Kidney epithelial cell (primary cell): ENCODE measurements around the gene RNF157. TPM values are rescaled to one million over a fixed set of nuclear protein-coding genes. Genes with fewer than 3 reads are reported as not detected.

ENCODE experiments used
- DNase-seq: peaks from one replicate; pipeline ENCODE4 v3.0.0-alpha.2; 2010; ENCODE audit warnings: low read depth
- H3K27me3 ChIP-seq: 2 replicates; pipeline ENCODE4 v1.6.0; 2011; ENCODE audit warnings: low read length; ENCODE audit not compliant: control insufficient read depth, insufficient read depth
- H3K36me3 ChIP-seq: 2 replicates; pipeline ENCODE4 v1.5.1; 2011; ENCODE audit warnings: low read length; ENCODE audit not compliant: control insufficient read depth, insufficient read depth
- H3K4me3 ChIP-seq: 2 replicates; pipeline ENCODE4 v1.5.1; 2011; ENCODE audit warnings: low read depth, mild to moderate bottlenecking, control low read depth, low read length
- total RNA-seq: library from RNA; depleted of rRNA; stranded (reverse); fragments of >200 nt; gene quantifications from 2 replicates; pipeline ENCODE4 v1.2.3, GENCODE V29; 2015
- TF ChIP-seq, protein P1 (sequence below): IDR thresholded peaks from 2 replicates; pipeline ENCODE4 v1.5.1; 2011; ENCODE audit warnings: mild to moderate bottlenecking, moderate library complexity, low read length, control low read depth, inconsistent platforms; ENCODE audit not compliant: insufficient read depth, poor library complexity, severe bottlenecking

RNF157 gene
- total RNA-seq, 1 donor from 2014 or later, result 6.0 TPM

DNA sequence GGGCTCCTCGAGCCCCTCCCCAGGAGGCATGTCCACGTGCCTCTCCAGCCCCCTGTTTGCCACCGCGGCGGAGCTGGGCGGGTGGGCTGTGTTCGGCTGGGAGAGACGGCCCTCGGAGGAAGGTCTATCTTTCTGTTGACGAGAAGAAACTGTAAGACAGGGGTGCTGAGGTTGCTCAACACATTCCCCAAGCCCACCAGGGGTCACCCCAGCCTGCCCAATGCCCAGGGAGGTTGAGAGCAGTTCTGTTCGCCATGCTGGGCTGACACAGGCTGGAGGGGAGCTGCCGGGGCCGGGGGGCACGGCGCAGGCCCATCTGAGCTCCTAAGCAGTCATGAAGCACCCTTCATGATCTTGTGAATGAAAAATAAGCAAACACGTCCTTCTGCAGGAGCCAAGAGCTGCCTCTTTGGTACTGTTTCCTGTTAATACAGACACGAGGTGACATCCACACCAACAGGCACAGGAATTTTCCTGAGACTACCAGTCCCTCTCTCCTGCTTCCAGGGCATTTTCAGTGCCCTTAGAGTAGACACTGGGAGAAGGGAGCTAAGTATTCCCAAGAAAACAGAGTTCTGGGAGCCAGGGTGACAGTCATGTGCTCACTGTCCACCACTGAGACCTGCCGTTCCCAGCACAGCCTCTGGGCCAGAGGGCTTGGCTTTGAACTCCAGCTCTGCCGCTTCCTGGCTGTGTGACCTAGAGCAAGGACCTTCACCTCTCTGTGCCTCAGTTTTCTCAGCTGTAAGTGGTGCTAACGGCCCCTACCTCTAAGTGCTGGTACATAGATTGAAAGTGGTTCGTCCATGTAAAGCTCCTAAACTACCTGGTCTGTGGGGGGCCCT is 34.0 kb upstream of the RNF157 start:
- no peaks in the 10 kb centered on the region for H3K27me3 ChIP-seq
- H3K4me3 ChIP-seq, result no peak overlapping the region
- peaks cover 2% of the 10 kb centered on the region for H3K36me3 ChIP-seq
- DNase-seq, result no peak
- TF ChIP-seq, protein P1, sequence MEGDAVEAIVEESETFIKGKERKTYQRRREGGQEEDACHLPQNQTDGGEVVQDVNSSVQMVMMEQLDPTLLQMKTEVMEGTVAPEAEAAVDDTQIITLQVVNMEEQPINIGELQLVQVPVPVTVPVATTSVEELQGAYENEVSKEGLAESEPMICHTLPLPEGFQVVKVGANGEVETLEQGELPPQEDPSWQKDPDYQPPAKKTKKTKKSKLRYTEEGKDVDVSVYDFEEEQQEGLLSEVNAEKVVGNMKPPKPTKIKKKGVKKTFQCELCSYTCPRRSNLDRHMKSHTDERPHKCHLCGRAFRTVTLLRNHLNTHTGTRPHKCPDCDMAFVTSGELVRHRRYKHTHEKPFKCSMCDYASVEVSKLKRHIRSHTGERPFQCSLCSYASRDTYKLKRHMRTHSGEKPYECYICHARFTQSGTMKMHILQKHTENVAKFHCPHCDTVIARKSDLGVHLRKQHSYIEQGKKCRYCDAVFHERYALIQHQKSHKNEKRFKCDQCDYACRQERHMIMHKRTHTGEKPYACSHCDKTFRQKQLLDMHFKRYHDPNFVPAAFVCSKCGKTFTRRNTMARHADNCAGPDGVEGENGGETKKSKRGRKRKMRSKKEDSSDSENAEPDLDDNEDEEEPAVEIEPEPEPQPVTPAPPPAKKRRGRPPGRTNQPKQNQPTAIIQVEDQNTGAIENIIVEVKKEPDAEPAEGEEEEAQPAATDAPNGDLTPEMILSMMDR, result no peak

DNA sequence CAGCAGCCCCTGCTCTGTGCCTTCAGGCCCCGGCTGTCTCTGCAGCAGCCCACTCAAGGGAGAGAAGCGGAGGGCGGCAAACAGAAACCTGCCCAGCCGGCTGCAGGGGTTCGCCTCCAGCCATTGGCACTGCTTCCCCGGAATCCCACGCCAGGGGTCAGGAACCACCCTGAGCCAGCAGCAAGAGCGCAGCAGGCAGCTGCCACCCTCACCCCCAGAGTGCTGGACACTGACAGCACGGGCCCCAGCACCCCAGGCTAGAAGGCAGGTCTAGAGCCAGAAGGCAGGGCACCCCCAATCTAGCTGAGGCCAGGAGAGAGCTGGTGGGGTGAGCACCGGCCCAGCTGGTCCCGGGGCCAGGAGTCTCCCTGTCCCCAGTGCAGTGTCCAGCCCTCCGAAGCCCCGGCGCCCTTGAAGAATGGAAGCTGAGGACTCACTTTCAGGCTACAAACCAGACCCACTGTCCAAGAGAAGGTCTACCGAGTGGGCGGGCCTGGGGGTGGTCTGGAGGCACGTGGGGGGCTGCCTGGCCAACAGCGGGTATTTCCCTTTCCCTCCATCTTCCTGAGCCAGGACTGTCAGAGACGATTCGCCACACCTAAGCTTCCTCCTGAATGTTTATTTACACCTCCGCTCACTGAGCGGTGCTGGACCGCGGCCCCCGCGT is 33.3 kb upstream of the RNF157 start:
- Histone ChIP-seq H3K4me3 (no peak overlapping the region), H3K27me3 (no peaks in the 10 kb centered on the region), H3K36me3 (peaks cover 2% of the 10 kb centered on the region)
- TF ChIP-seq, protein P1, result no peak
- no peak for DNase-seq

DNA sequence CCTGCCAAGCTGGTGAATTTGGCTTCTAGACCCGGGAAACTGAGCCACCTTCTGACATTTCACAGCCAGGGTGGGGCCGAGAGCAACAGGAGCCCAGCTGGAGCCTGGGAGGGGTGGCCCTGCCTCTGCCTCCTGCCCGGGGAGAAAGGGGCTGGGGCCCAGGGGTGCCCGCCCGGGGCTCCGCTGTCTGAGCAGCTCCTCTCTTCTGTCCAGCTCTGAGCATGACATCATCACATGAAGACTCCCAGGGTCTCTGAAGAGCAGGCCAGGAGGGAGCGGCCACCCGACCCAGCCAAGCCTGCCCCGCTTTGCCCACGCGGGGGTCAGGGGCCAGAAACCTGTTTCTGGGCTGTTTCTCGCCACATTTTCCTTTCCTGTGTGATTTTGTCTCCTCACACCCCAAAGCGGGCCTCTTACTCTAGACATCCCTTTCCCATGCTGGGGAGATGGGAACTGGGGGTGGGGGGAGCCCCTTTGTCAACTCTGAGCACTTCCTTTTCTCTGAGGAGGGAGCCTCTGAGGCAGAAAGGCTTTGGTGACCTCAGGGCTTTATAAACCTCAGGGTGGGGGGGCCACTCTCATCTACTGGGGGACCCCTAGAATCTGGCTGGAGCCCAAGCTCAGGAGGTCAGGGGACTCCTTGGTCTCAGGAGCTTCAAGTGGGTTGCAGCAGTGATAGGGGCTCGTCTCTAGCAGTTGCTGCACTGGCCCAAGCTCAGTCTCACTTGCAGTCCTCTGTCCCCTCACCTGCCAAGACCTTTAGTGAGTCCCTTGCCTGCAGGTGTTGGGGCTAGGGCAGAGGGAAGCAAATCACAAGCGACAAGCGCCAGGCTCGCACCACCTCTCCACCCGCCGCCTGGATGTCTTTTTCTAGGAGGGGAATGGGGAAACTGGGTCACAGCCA is 32.5 kb upstream of the RNF157 start:
- Histone ChIP-seq H3K36me3 (peaks cover 2% of the 10 kb centered on the region), H3K27me3 (no peaks in the 10 kb centered on the region), H3K4me3 (no peak overlapping the region)
- TF ChIP-seq, protein P1, result no peak
- DNase-seq, result no peak

DNA sequence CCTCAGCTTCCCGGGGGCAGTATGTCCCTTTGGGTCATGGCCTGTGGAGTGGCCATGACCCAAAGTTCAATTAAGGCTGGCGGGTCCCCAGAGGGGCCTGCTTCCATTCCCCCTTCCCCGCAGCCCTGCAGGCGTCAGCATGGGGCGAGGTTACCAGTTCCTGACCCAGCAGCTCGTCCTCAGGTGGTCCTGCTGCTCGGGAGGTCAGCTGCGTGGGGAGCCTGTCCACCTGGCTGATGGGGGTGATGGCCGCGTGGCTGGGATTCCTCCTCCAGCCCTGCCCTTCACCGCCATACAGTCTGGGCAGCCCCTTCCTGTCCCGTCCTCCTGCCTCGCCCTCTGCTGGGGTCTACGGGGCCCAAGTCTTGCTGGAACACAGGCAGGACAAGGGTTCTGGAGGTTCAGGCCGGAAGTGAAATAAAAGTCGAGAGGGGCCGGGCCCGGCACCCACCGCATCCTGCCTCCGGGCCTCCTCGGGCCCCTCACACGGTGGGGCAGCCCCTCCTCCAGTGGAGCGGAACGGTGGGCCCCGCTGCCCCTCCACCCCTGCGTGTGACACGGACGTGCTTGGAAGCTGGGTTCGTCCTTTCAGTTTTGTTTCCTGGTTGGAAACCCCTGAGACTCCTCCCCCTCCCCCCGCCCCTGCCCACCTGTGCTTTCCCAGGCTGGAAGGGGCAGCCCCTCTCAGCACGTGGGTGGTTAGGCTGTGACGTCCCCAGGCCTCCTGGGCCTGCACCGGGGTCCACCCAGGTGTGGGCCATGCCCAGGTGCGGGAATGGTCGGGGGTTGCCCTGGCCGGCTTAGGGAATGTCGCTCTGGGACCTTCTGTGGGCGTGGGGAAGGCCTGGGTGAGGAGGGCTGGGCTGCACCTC is 31.6 kb upstream of the RNF157 start:
- Histone ChIP-seq H3K27me3 (no peaks in the 10 kb centered on the region), H3K4me3 (no peak overlapping the region), H3K36me3 (peaks cover 2% of the 10 kb centered on the region)
- DNase-seq, result no peak
- TF ChIP-seq, protein P1, result no peak

DNA sequence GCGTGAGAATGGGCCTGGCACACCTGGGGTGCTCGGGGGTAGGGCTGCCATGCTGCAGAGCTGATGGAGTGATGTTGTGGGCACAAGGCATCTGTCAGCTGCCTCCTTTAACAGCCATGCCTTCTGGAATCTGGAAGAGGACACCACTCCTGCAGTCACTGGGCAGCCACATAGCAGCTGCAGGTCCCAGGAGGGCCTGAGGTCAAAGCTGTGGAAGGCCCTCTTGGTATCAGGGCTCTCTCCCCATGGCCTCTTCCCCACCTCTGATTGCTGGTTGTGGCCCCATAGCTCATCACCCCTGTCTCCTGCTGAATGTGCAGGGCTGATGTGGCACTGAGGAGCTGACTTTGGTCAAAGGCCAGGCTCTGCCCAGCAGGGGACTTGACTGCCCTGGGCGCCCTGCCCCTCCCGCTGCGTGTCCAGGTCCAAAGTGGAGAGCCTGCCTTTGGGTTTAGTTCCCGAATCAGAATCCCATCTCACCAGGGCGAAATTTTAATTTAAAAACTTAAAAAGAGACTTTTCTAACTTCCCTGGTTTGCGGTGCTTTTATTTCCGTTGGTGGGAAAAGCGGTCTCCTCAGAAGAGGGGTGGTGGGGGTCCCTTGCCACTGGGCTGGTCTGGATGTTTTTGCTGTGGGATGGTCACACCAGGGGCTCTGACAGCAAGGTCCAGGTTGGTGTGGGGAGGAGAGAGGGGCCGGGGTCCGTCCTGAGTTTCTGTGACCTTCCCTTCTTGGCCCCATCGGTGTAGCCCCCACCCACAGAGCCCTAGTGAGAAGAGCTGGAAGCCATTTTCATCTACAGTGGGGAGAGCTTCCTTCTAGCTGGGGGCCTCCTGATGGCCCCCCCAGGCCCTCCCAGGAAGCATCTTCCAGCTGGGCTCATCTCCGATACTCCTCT is 30.7 kb upstream of the RNF157 start:
- DNase-seq, result no peak
- TF ChIP-seq, protein P1, result no peak
- H3K4me3 ChIP-seq, result no peak overlapping the region
- H3K36me3 ChIP-seq, result peaks cover 2% of the 10 kb centered on the region
- H3K27me3 ChIP-seq, result no peaks in the 10 kb centered on the region
